ENCODE data around the gene BCKDHB.
A peak's percentile ranks its signal among the peaks of the same experiment; 100 is the strongest.
"Not testable (repeated sequence)": the region's sequence is repeated elsewhere in the genome, so short reads cannot be mapped to it uniquely, and the experiment has no call there.

The BCKDHB gene

DNA sequence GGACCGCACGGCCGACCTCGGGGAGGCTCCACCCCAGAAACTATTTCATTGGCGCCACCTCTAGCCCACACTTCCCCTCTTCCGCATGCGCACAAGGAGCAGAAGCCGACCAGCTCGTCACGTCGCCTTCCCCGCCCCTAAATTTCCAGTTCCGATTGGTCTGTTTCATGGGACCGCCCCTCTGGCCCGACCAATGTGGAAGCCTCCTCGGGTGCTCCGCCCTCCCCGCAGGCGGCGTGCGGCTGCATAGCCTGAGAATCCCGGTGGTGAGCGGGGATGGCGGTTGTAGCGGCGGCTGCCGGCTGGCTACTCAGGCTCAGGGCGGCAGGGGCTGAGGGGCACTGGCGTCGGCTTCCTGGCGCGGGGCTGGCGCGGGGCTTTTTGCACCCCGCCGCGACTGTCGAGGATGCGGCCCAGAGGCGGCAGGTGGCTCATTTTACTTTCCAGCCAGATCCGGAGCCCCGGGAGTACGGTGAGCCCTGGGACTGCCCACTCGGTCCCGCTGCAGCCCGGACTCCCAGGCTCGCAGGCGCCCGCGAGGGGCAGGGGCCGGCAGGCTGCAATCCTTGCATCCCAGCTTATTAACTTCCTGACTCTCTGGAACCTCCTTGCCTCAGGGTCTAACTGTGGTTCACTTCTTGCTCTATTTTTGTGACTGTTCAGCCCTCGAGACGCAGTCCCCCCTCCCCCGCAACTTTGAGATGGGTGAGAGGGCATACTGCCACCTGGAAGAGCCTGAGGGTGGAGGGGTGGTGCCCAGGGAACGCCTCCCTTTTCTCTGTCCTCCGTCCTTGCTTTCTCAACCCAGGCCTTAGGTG lies at the start of gene BCKDHB:
Gene BCKDHB (plus strand): TSS at position 254 of the 818 bp plus-strand sequence. CDS start 23 bp downstream, at position 277.
- no peak within 1 kb of the TSS for H3K27ac ChIP-seq (ENCODE audit: low read length)

DNA sequence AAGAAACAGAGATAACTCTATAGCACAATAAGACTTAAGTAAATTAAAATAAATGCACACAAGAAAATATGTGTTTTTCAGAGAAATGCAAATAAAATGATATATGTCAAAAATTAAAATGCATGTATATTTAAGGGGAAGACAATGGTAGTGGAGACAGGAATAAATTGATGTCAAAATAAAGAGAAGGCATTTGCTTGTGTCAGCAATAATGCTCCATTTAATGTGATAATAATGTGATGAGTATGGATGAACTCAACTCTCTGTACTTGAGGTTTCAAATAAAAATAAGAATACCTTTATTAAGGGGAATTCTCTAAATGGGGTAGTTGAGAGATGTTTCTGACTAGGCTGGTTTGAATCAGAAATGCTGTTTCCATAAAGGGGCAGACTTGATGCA lies 45.7 kb upstream of the BCKDHB start:
- Histone ChIP-seq H3K4me3 (ENCODE audit: low read length) (no peak overlapping the region), H3K4me1 (ENCODE audit: control insufficient read depth, insufficient read depth, low read length) (no peaks in the 10 kb centered on the region), H3K27me3 (ENCODE audit: control insufficient read depth, insufficient read depth, low read length) (no peaks in the 10 kb centered on the region), H3K36me3 (ENCODE audit: control insufficient read depth, insufficient read depth, low read length) (no peaks in the 10 kb centered on the region), H3K9me3 (ENCODE audit: control insufficient read depth, insufficient read depth, low read length) (no peaks in the 10 kb centered on the region), H3K27ac (ENCODE audit: low read length) (no peak overlapping the region)
- no peak for DNase-seq (ENCODE audit: low read depth, low spot score)

More for the DNA sequence above, at the start of gene BCKDHB:
- peak; percentile 95 for DNase-seq (ENCODE audit: low read depth, low spot score)
- no peaks in the 10 kb centered on the region for H3K36me3 ChIP-seq (ENCODE audit: control insufficient read depth, insufficient read depth, low read length)
- no CpG with 5 or more reads among the region's 56 CpGs for whole genome bisulfite sequencing (ENCODE audit: insufficient coverage, insufficient read length)
- H3K9me3 ChIP-seq (ENCODE audit: control insufficient read depth, insufficient read depth, low read length), result no peaks in the 10 kb centered on the region
- H3K4me1 ChIP-seq (ENCODE audit: control insufficient read depth, insufficient read depth, low read length), result peaks cover 3% of the 10 kb centered on the region; the same call in 1 of the 2 replicates
- no peaks in the 10 kb centered on the region for H3K27me3 ChIP-seq (ENCODE audit: control insufficient read depth, insufficient read depth, low read length)
- peak within 1 kb of the TSS; percentile 83 for H3K4me3 ChIP-seq (ENCODE audit: low read length)

DNA sequence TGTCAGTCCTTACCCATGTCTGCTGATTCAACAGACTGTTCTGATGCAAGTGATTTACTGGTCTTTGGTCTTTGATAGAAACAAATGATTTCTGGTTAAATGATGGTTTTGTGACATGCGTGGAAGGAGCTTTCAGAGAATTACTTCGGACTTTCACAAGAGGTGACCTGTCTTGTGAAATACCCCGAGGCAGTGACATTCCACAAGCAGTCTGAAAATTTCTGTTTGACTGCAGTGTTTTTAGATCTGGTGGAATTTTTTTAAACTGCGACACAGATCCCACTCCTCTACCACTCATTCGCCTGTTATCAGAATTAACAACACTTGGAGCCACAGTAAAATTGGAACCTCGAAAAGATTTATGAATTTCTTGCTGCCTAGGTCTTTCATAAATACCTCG lies 38.3 kb upstream of the BCKDHB start:
- H3K4me1 ChIP-seq (ENCODE audit: control insufficient read depth, insufficient read depth, low read length); H3K9me3 ChIP-seq (ENCODE audit: control insufficient read depth, insufficient read depth, low read length); H3K36me3 ChIP-seq (ENCODE audit: control insufficient read depth, insufficient read depth, low read length); H3K4me3 ChIP-seq (ENCODE audit: low read length); H3K27ac ChIP-seq (ENCODE audit: low read length); DNase-seq (ENCODE audit: low read depth, low spot score); H3K27me3 ChIP-seq (ENCODE audit: control insufficient read depth, insufficient read depth, low read length): not testable (repeated sequence)
- no CpG with 5 or more reads among the region's 7 CpGs for WGBS (ENCODE audit: insufficient coverage, insufficient read length)

DNA sequence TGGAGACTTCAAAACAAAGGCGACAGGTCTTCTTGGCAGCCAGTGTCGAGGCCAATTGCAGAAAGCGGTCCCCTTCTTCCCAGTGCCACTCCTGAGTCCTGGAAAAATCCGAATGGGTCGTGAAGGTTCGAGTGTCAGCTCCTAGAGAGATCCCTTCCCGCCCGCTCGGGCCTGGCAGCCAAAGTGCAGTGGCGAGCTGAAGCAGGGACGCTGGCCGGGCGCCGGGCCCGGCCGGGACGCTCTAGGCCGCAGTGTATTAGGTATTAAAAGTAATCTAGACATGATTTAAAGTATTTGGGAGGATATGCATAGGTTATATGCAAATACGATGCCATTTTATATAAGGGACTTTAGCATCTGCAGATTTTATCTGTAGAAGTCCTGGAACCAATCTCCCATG lies 36.0 kb upstream of the BCKDHB start:
- H3K4me3 ChIP-seq (ENCODE audit: low read length); H3K27me3 ChIP-seq (ENCODE audit: control insufficient read depth, insufficient read depth, low read length); H3K27ac ChIP-seq (ENCODE audit: low read length); DNase-seq (ENCODE audit: low read depth, low spot score); H3K36me3 ChIP-seq (ENCODE audit: control insufficient read depth, insufficient read depth, low read length); H3K9me3 ChIP-seq (ENCODE audit: control insufficient read depth, insufficient read depth, low read length); H3K4me1 ChIP-seq (ENCODE audit: control insufficient read depth, insufficient read depth, low read length): not testable (repeated sequence)
- no CpG with 5 or more reads among the region's 19 CpGs for WGBS (ENCODE audit: insufficient coverage, insufficient read length)

DNA sequence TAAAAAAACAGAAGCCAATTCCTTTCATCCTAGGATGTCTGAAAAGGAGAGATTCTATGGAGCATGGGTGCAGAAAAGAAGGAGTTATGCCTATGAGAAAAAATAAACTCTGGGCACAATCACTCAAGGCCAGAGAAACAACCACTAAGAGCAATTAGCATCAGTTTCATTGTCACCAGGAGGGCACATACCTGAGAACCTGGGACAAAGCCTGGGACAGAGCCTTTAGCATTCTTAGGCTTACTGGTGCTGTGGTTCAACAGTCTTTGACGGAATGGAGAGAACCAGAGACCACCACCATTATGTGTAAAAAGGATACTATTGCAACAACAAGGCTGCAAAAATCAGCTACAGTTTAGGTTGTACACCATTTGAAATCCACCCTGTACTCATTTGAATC lies 29.4 kb upstream of the BCKDHB start:
- H3K4me3 ChIP-seq (ENCODE audit: low read length), result no peak overlapping the region
- no peaks in the 10 kb centered on the region for H3K4me1 ChIP-seq (ENCODE audit: control insufficient read depth, insufficient read depth, low read length)
- no peaks in the 10 kb centered on the region for H3K27me3 ChIP-seq (ENCODE audit: control insufficient read depth, insufficient read depth, low read length)
- H3K9me3 ChIP-seq (ENCODE audit: control insufficient read depth, insufficient read depth, low read length), result no peaks in the 10 kb centered on the region
- H3K36me3 ChIP-seq (ENCODE audit: control insufficient read depth, insufficient read depth, low read length), result no peaks in the 10 kb centered on the region
- no CpG with 5 or more reads among the region's 1 CpG for WGBS (ENCODE audit: insufficient coverage, insufficient read length)
- no peak overlapping the region for H3K27ac ChIP-seq (ENCODE audit: low read length)
- DNase-seq (ENCODE audit: low read depth, low spot score), result no peak

DNA sequence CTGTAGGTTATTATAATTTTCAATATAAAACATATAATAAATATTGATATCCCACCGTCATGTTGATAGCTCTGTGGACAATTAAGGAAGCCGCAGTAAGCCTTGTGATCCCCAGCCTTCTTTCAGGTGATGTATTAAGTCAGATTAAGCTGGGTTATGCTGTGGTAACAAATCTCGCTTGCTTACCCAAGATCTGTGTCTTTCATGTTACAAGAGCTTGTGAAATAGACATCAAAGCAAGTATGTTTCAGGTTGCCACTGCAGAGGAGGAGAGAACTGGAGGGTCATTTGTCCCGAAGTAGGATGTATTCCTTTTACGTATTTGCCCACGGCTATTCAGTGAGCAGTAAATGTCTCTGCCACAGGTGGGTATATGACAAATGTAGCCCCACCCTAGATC lies 17.8 kb upstream of the BCKDHB start:
- Histone ChIP-seq H3K36me3 (ENCODE audit: control insufficient read depth, insufficient read depth, low read length) (no peaks in the 10 kb centered on the region), H3K27ac (ENCODE audit: low read length) (no peak overlapping the region), H3K4me1 (ENCODE audit: control insufficient read depth, insufficient read depth, low read length) (no peaks in the 10 kb centered on the region), H3K27me3 (ENCODE audit: control insufficient read depth, insufficient read depth, low read length) (no peaks in the 10 kb centered on the region), H3K4me3 (ENCODE audit: low read length) (no peak overlapping the region), H3K9me3 (ENCODE audit: control insufficient read depth, insufficient read depth, low read length) (no peaks in the 10 kb centered on the region)
- no peak for DNase-seq (ENCODE audit: low read depth, low spot score)
- no CpG with 5 or more reads among the region's 6 CpGs for WGBS (ENCODE audit: insufficient coverage, insufficient read length)

DNA sequence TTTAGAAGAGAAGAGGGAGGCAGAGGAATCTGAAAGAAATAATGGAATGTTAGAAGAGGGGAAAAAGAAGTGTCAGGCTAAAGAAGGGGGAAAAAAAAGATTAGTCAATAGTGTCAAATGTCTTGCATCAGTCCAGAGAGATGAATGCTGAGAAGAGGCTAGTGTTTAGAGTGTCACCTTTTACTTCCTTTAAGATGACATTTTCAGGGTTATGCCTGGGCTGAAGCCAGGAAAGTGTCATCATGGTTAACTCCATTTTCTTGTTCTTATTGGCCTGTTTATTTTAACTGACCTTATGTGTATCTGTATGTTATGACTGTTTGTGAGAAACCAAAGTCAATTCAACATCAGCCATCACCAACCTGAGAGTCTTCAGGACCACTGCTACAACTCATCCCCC lies 15.0 kb upstream of the BCKDHB start:
- Histone ChIP-seq H3K9me3 (ENCODE audit: control insufficient read depth, insufficient read depth, low read length) (no peaks in the 10 kb centered on the region), H3K36me3 (ENCODE audit: control insufficient read depth, insufficient read depth, low read length) (no peaks in the 10 kb centered on the region), H3K4me3 (ENCODE audit: low read length) (no peak overlapping the region), H3K27ac (ENCODE audit: low read length) (no peak overlapping the region), H3K4me1 (ENCODE audit: control insufficient read depth, insufficient read depth, low read length) (no peaks in the 10 kb centered on the region), H3K27me3 (ENCODE audit: control insufficient read depth, insufficient read depth, low read length) (no peaks in the 10 kb centered on the region)
- DNase-seq (ENCODE audit: low read depth, low spot score), result no peak

DNA sequence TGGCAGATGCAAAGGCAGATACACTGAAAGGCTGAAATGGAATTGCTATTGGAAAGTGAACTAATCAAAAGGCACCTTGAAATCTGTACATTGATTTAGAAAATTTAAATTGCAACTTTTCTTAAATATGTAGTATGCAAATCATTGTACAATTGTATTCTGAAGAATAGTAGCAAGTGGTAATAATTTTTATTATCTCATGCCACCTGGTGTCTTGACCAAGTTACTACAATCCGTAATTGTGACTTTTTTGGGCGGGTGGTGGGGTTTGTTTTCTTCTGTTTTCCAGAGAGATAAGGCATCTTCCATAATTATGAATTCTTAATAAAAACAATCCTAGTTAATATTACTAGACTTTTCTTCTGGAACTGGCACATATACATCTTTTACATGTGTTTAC lies 12.5 kb upstream of the BCKDHB start:
- WGBS (ENCODE audit: insufficient coverage, insufficient read length), result no CpG with 5 or more reads among the region's 2 CpGs
- no peaks in the 10 kb centered on the region for H3K36me3 ChIP-seq (ENCODE audit: control insufficient read depth, insufficient read depth, low read length)
- no peaks in the 10 kb centered on the region for H3K27me3 ChIP-seq (ENCODE audit: control insufficient read depth, insufficient read depth, low read length)
- H3K4me1 ChIP-seq (ENCODE audit: control insufficient read depth, insufficient read depth, low read length), result no peaks in the 10 kb centered on the region
- H3K9me3 ChIP-seq (ENCODE audit: control insufficient read depth, insufficient read depth, low read length), result no peaks in the 10 kb centered on the region
- no peak overlapping the region for H3K4me3 ChIP-seq (ENCODE audit: low read length)
- H3K27ac ChIP-seq (ENCODE audit: low read length), result no peak overlapping the region
- no peak for DNase-seq (ENCODE audit: low read depth, low spot score)

DNA sequence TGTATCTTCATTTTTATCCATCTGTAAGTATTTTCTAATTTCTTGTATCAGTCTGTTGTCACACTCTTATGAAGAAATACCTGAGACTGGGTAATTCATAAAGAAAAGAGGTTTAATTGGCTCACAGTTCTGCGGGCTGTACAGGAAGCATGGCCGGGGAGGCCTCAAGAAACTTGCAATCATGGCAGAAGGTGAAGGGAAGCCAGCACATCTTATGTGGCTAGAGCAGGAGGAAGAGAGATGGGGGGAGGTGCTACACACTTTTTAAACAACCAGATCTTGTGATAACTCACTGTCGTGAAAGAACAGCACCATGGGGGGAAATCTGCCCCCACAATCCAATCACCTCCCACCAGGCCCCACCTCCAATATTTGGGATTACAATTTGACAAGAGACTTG lies 10.9 kb upstream of the BCKDHB start:
- no peaks in the 10 kb centered on the region for H3K9me3 ChIP-seq (ENCODE audit: control insufficient read depth, insufficient read depth, low read length)
- no peaks in the 10 kb centered on the region for H3K36me3 ChIP-seq (ENCODE audit: control insufficient read depth, insufficient read depth, low read length)
- no peaks in the 10 kb centered on the region for H3K4me1 ChIP-seq (ENCODE audit: control insufficient read depth, insufficient read depth, low read length)
- H3K27ac ChIP-seq (ENCODE audit: low read length), result no peak overlapping the region
- no peak for DNase-seq (ENCODE audit: low read depth, low spot score)
- no CpG with 5 or more reads among the region's 3 CpGs for WGBS (ENCODE audit: insufficient coverage, insufficient read length)
- no peaks in the 10 kb centered on the region for H3K27me3 ChIP-seq (ENCODE audit: control insufficient read depth, insufficient read depth, low read length)
- no peak overlapping the region for H3K4me3 ChIP-seq (ENCODE audit: low read length)

DNA sequence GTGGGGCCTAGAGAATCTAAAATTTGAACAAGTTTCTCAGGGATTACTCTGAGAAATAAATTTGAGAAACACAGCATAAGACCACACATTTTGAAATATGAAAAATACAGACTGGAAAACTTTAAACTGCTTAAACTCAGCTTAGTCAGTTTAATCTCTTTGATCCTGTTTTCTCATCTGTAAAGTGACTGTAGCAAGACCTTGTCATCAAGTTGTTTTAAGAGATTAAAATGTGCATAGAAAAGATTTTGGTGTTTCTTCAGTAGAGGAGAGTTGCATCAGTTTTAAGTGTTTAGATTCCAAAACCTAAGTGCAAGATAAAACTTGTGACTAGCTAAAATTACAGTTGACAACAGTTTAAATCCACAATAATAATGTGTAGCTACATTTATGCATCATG lies 8.1 kb upstream of the BCKDHB start:
- Histone ChIP-seq H3K9me3 (ENCODE audit: control insufficient read depth, insufficient read depth, low read length) (no peaks in the 10 kb centered on the region), H3K27ac (ENCODE audit: low read length) (no peak overlapping the region), H3K27me3 (ENCODE audit: control insufficient read depth, insufficient read depth, low read length) (no peaks in the 10 kb centered on the region), H3K36me3 (ENCODE audit: control insufficient read depth, insufficient read depth, low read length) (no peaks in the 10 kb centered on the region), H3K4me1 (ENCODE audit: control insufficient read depth, insufficient read depth, low read length) (no peaks in the 10 kb centered on the region), H3K4me3 (ENCODE audit: low read length) (no peak overlapping the region)
- no peak for DNase-seq (ENCODE audit: low read depth, low spot score)

DNA sequence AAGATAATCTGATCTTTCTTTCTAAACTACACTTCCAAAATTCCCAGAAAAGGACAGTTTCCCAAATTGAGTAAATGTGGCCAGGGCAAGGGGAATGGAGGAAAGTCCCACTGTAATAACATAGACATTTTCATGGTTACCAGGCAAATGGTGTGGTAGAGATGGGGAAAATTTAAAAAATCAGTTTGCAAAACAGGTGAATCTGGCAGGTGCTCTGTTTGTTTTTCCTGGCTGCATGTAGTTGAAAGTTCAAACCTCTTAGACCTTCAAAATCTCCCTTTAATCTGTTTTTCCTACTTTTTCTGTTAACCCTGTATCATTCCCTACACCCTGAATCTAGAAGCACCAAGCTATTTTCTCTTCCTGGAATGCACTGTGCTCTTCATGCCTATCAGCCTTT lies 2.0 kb upstream of the BCKDHB start:
- DNase-seq (ENCODE audit: low read depth, low spot score), result no peak
- Histone ChIP-seq H3K9me3 (ENCODE audit: control insufficient read depth, insufficient read depth, low read length) (no peaks in the 10 kb centered on the region), H3K27ac (ENCODE audit: low read length) (no peak overlapping the region), H3K4me3 (ENCODE audit: low read length) (no peak overlapping the region), H3K27me3 (ENCODE audit: control insufficient read depth, insufficient read depth, low read length) (no peaks in the 10 kb centered on the region), H3K4me1 (ENCODE audit: control insufficient read depth, insufficient read depth, low read length) (peaks cover 1% of the 10 kb centered on the region; the same call in 1 of the 2 replicates), H3K36me3 (ENCODE audit: control insufficient read depth, insufficient read depth, low read length) (no peaks in the 10 kb centered on the region)
